A549 (cell line): ENCODE measurements around the gene FAM171A1. TPM values are rescaled to one million over a fixed set of nuclear protein-coding genes. Genes with fewer than 3 reads are reported as not detected.

ENCODE experiments used
- ATAC-seq, 2 experiments: fragments of 200-7000 bp in 1 of 2; fragments of >200 bp in 1 of 2; cut with Nextera tagmentation in 1 of 2; cut with Tn5 transposase in 1 of 2; 3 replicates each; pipeline versions ENCODE4 v1.8.0 to v1.9.1; 2018 to 2020; ENCODE audit warnings: mild to moderate bottlenecking in 1 of 2, moderate library complexity in 1 of 2
- CTCF ChIA-PET: fragments of 300-600 bp; sonication (Branson Sonifier 250); formaldehyde crosslinking; extraction: SDS; loops from one replicate; lab custom pipeline; 2021; ENCODE audit warnings: antibody characterized with exemption, inconsistent platforms; lab: Yijun Ruan, JAX
- POLR2A ChIA-PET: fragments of 350-600 bp; formaldehyde crosslinking; extraction: SDS; loops from one replicate; lab custom pipeline; 2021; ENCODE audit warnings: antibody characterized with exemption, inconsistent platforms; lab: Yijun Ruan, JAX
- DNase-seq, 2 experiments: peaks; one replicate each; pipeline versions ENCODE4 v3.0.0 to v3.0.0-alpha.2; 2011 to 2016; ENCODE audit warnings: low read depth in 1 of 2, low spot score in 1 of 2
- FAIRE-seq: peaks from 2 replicates; lab custom pipeline; 2011; peaks lifted over from hg19 to GRCh38; lab: Jason Lieb, UNC
- H3K27ac ChIP-seq, 2 experiments: fragments of >200 bp; sonication (Bioruptor Twin); formaldehyde crosslinking; 3 replicates each; pipeline ENCODE4 v1.5.1; 2016 to 2017
- H3K4me1 ChIP-seq: fragments of >200 bp; sonication (Bioruptor Twin); formaldehyde crosslinking; 3 replicates; pipeline ENCODE4 v1.6.1; 2016
- H3K4me2 ChIP-seq: fragments of >200 bp; sonication (Bioruptor Twin); formaldehyde crosslinking; 3 replicates; pipeline ENCODE4 v1.6.1; 2016
- H3K4me3 ChIP-seq: fragments of >200 bp; sonication (Bioruptor Twin); formaldehyde crosslinking; 3 replicates; pipeline ENCODE4 v1.5.1; 2016
- H3K9me3 ChIP-seq: fragments of >200 bp; sonication (Bioruptor Twin); formaldehyde crosslinking; 3 replicates; pipeline ENCODE4 v1.6.1; 2016
- ATOH8 ChIP-seq: fragments of 250-450 bp; sonication (Bioruptor Pico); IDR thresholded peaks from 2 replicates; pipeline ENCODE4 v1.5.0; 2020; ENCODE audit warnings: low read depth, mild to moderate bottlenecking, moderate library complexity
- BHLHE40 ChIP-seq: IDR thresholded peaks from 2 replicates; pipeline ENCODE4 v1.6.1; 2012; ENCODE audit warnings: low read depth, low read length, inconsistent platforms
- CBX8 ChIP-seq: fragments of 200-600 bp; sonication (generic); IDR thresholded peaks from 2 replicates; pipeline ENCODE4 v1.6.1; 2016
- CHD2 ChIP-seq: fragments of 150-350 bp; IDR thresholded peaks from 2 replicates; pipeline ENCODE4 v1.6.1; 2014; ENCODE audit warnings: low read length; ENCODE audit not compliant: partially characterized antibody
- EHF ChIP-seq: fragments of 250-450 bp; sonication (Bioruptor Pico); IDR thresholded peaks from 2 replicates; pipeline ENCODE4 v1.5.0; 2020; ENCODE audit warnings: mild to moderate bottlenecking
- FOSL2 ChIP-seq, 2 experiments: fragments of 450-650 bp in 1 of 2; fragments of >200 bp in 1 of 2; sonication (Bioruptor Twin) in 1 of 2; formaldehyde crosslinking; IDR thresholded peaks; 2 replicates each; pipeline versions ENCODE4 v1.5.0 to v1.6.1; 2016 to 2020; ENCODE audit warnings: mild to moderate bottlenecking in 1 of 2, moderate library complexity in 1 of 2
- HEYL ChIP-seq: fragments of 250-450 bp; sonication (Bioruptor Pico); IDR thresholded peaks from 2 replicates; pipeline ENCODE4 v1.8.0; 2021; ENCODE audit warnings: mild to moderate bottlenecking, moderate library complexity
- HMGXB4 ChIP-seq: fragments of 250-450 bp; sonication (Bioruptor Pico); IDR thresholded peaks from 2 replicates; pipeline ENCODE4 v1.5.0; 2021; ENCODE audit warnings: mild to moderate bottlenecking, moderate library complexity, borderline replicate concordance
- HOXB5 ChIP-seq: fragments of 250-450 bp; sonication (Bioruptor Pico); IDR thresholded peaks from 2 replicates; pipeline ENCODE4 v1.5.0; 2020; ENCODE audit warnings: mild to moderate bottlenecking, moderate library complexity
- KDM5A ChIP-seq: fragments of 200-600 bp; sonication (generic); IDR thresholded peaks from 2 replicates; pipeline ENCODE4 v1.6.1; 2016; ENCODE audit warnings: antibody characterized with exemption, mild to moderate bottlenecking
- MAX ChIP-seq: IDR thresholded peaks from 2 replicates; pipeline ENCODE4 v1.6.1; 2012
- MAZ ChIP-seq: fragments of 150-350 bp; IDR thresholded peaks from 2 replicates; pipeline ENCODE4 v1.6.1; 2014; ENCODE audit warnings: antibody characterized with exemption, low read depth, low read length, borderline replicate concordance
- NFE2L2 ChIP-seq: fragments of 150-350 bp; conservative IDR thresholded peaks from 2 replicates; pipeline ENCODE4 v1.6.1; 2014; ENCODE audit warnings: low read length
- NR3C1 ChIP-seq: fragments of >200 bp; sonication (Bioruptor Twin); formaldehyde crosslinking; IDR thresholded peaks from 3 replicates; pipeline ENCODE4 v1.6.1; 2017
- PBX3 ChIP-seq: IDR thresholded peaks from 2 replicates; pipeline ENCODE4 v1.6.1; 2012
- POLR2AphosphoS2 ChIP-seq: conservative IDR thresholded peaks from 2 replicates; pipeline ENCODE4 v1.6.1; 2012; ENCODE audit warnings: low read length, improper control_type of control experiment, inconsistent platforms
- RCOR1 ChIP-seq: fragments of 150-350 bp; IDR thresholded peaks from 2 replicates; pipeline ENCODE4 v1.6.1; 2014; ENCODE audit warnings: antibody characterized with exemption, low read length, low read depth
- SMC3 ChIP-seq: fragments of >200 bp; sonication (Bioruptor Twin); formaldehyde crosslinking; IDR thresholded peaks from 3 replicates; pipeline ENCODE4 v1.6.1; 2018; ENCODE audit warnings: inconsistent platforms
- TP53 ChIP-seq: fragments of 250-450 bp; sonication (Bioruptor Pico); IDR thresholded peaks from 2 replicates; pipeline ENCODE4 v1.5.0; 2021; ENCODE audit warnings: mild to moderate bottlenecking, moderate library complexity
- USF2 ChIP-seq: fragments of 450-650 bp; IDR thresholded peaks from 2 replicates; pipeline ENCODE4 v1.6.1; 2014; ENCODE audit warnings: antibody characterized with exemption
- ZC3H11A ChIP-seq: fragments of 450-650 bp; IDR thresholded peaks from 2 replicates; pipeline ENCODE4 v1.6.1; 2014; ENCODE audit warnings: antibody characterized with exemption, mild to moderate bottlenecking
- WGBS: methylation state at CpG from one replicate; pipeline ENCODE4 v1.1.6; 2017; ENCODE audit errors: missing lambda C conversion rate; 5-methylcytosine and 5-hydroxymethylcytosine counted together
- polyA plus RNA-seq, 4 experiments: library from polyadenylated mRNA; depleted of rRNA in 3 of 4; stranded (reverse); fragments of >200 nt; fragmentation: RNase III in 1 of 4; extraction: RNeasy Plus Mini Kit Qiagen cat#74134 plus additional on column Dnase treatment in 1 of 4; gene quantifications; 2 replicates in 3 of 4; 3 replicates in 1 of 4; pipeline ENCODE4 v1.2.3, GENCODE V29; 2011 to 2017

Gene FAM171A1
- polyA plus RNA-seq, 2 of the 4 experiments (the other 2 are of a cell fraction), result 13.8 to 15.2 TPM

- H3K4me3 ChIP-seq, result no peak overlapping the region
- no peaks in the 10 kb centered on the region for H3K9me3 ChIP-seq
- FAIRE-seq (no peak), ATAC-seq (no peak), DNase-seq (no peak)
- ChIA-PET CTCF (interaction anchor here (1.5 kb wide), 1 partner anchor 16 kb away, joined by 3 read pairs; no protein-coding TSS in a partner anchor), POLR2A (no interaction called here)
- H3K4me2 ChIP-seq, result no peak overlapping the region
- H3K27ac ChIP-seq, result no peak overlapping the region
- no peak for TF ChIP-seq EHF
- no peak for TF ChIP-seq USF2
- TF ChIP-seq ATOH8 (CRISPR knock-in tag), result no peak
- no peak for TF ChIP-seq HMGXB4 (CRISPR knock-in tag)
- TF ChIP-seq NFE2L2, result no peak
- no peak for TF ChIP-seq MAZ
- TF ChIP-seq HOXB5, result no peak
- no peak for TF ChIP-seq KDM5A
- no peak for TF ChIP-seq SMC3
- TF ChIP-seq TP53 (CRISPR knock-in tag), result no peak
- no peak for TF ChIP-seq CHD2
- TF ChIP-seq NR3C1, result no peak
- TF ChIP-seq MAX, result no peak
- no peak for TF ChIP-seq CBX8
- no peak for TF ChIP-seq ZC3H11A
- TF ChIP-seq HEYL (CRISPR knock-in tag), result no peak
- TF ChIP-seq PBX3, result no peak
- TF ChIP-seq RCOR1, result no peak
- no peak for TF ChIP-seq POLR2AphosphoS2
- WGBS, result 85% methylated on average over 6 of the region's 6 CpGs
- H3K4me1 ChIP-seq, result no peaks in the 10 kb centered on the region
Observed at GRCh38 chr10:15305634-15306033, 65.5 kb downstream of the FAM171A1 start.

GRCh38 chr10:15305161-15305560 is 65.9 kb downstream of the FAM171A1 start:
- FAIRE-seq, result no peak
- ATAC-seq, result no peak
- 86% methylated on average over 2 of the region's 2 CpGs for WGBS
- Histone ChIP-seq H3K4me3 (no peak overlapping the region), H3K4me1 (no peaks in the 10 kb centered on the region), H3K27ac (no peak overlapping the region), H3K4me2 (no peak overlapping the region), H3K9me3 (no peaks in the 10 kb centered on the region)
- ChIA-PET CTCF (no interaction called here), POLR2A (no interaction called here)
- TF ChIP-seq FOSL2 (IDR thresholded peaks at IDR 0.05) (no peak), FOSL2 (CRISPR knock-in tag; IDR thresholded peaks at IDR 0.05) (no peak), BHLHE40 (no peak)
- no peak for DNase-seq
